Fibroblast of pulmonary artery (primary cell): Measurements from ENCODE around the gene BAAT.

Experiments used
- DNase-seq: peaks from one replicate; pipeline ENCODE4 v3.0.0-alpha.2; 2010; ENCODE audit warnings: low read depth
- H3K4me3 ChIP-seq: replicated peaks from 2 replicates; pipeline ENCODE4 v1.5.1; 2011; ENCODE audit warnings: low read depth, mild to moderate bottlenecking, control low read depth, low read length, moderate library complexity
- CTCF ChIP-seq: IDR thresholded peaks from 2 replicates; pipeline ENCODE4 v1.5.1; 2011; ENCODE audit warnings: mild to moderate bottlenecking, control low read depth, low read length, inconsistent platforms; ENCODE audit errors: missing control alignments

BAAT gene

DNA sequence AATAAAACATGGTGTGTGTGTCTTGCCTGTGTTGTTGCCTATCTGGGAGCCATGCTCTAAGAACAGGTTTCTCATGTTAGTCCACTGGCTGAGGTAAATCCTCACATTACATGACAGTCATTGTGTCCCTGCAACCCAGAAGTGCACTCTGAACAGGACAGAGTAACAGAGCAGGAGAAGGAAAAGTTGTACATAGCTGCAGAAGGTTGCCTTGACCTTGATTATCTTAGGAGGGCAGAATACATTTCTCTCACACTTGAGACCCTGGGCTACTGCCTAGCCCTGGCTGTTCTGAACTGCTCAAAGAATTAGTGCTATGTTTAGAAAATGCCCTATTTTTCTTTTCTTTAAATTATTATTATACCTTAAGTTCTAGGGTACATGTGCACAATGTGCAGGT is 30.8 kb upstream of the BAAT start:
- TF ChIP-seq CTCF = no peak
- H3K4me3 ChIP-seq = no peak overlapping the region

DNA sequence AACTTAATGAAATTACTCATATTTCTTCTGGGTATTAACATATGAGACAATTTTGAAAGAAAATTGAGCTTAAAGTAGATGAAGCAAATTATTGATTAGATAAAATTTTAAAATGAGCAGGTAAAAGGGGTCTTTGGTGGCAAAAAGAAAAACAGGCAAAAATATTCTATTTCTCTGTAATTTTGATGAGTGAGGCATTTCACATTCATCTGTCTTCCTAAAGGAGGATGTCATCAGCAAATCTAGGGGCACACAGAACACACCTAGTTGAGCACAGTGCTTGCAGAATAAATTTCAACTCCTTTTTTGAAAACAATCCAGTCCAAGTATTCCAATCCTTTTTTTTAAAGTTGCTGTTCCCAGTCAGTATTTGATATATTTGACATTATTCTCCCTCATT is 30.0 kb upstream of the BAAT start:
- DNase-seq = no peak
- no peak for TF ChIP-seq CTCF
- no peak overlapping the region for H3K4me3 ChIP-seq

More for the DNA sequence above, 30.8 kb upstream of the BAAT start:
- no peak for DNase-seq

GRCh38 chr9:101409079-101409477 is 24.3 kb upstream of the BAAT start:
- no peak overlapping the region for H3K4me3 ChIP-seq
- no peak for DNase-seq
- no peak for TF ChIP-seq CTCF

DNA sequence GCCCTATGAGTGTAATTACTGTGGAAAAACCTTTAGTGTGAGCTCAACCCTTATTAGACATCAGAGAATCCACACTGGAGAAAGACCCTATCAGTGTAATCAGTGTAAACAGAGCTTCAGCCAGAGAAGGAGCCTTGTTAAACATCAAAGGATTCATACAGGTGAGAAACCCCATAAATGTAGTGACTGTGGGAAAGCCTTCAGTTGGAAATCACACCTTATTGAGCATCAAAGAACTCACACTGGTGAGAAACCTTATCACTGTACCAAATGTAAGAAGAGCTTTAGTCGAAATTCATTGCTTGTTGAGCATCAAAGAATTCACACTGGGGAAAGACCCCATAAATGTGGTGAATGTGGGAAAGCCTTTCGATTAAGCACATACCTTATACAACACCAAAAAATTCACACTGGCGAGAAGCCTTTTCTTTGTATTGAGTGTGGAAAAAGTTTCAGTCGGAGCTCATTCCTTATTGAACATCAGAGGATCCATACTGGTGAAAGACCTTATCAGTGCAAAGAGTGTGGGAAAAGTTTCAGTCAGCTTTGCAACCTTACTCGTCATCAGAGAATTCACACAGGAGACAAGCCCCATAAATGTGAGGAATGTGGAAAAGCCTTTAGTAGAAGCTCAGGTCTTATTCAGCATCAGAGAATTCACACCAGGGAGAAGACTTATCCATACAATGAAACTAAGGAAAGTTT is 23.7 kb upstream of the BAAT start:
- no peak for DNase-seq
- no peak for TF ChIP-seq CTCF
- H3K4me3 ChIP-seq = no peak overlapping the region

- no peak for TF ChIP-seq CTCF
- DNase-seq = no peak
- H3K4me3 ChIP-seq = no peak overlapping the region
These were observed 18.9 kb upstream of the BAAT start for GRCh38 chr9:101403516-101404285.

DNA sequence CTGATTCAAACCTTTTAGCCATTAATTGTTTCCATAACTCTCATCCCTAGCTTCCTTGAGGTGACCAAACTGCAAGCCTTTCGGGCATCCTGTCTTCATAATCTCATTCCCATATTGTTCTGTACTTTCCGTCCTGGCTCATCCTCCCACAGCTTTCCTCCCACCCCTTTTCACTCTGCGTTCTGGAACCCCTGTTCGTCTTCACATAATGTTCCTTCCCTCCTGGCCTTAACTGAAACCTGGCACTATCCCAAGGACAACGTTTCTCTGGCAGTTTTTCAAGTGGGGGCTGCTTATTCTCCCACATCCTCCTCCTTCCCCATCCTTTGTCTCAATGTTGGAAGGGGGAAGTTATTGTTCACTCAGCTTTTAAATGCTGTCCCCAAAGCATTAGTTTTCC is 15.3 kb upstream of the BAAT start:
- peak; percentile 89 for DNase-seq
- TF ChIP-seq CTCF = no peak
- H3K4me3 ChIP-seq = peak overlapping the region; percentile 95
